CD4-positive, alpha-beta T cell treated with Interleukin-1 beta for 1 hour (primary cell): ENCODE data around the gene YPEL5.

Experiments used
- DNase-seq, 2 donors: peaks; one replicate each; pipeline ENCODE4 v3.0.0-alpha.2; 2020 to 2022

Gene YPEL5

DNA sequence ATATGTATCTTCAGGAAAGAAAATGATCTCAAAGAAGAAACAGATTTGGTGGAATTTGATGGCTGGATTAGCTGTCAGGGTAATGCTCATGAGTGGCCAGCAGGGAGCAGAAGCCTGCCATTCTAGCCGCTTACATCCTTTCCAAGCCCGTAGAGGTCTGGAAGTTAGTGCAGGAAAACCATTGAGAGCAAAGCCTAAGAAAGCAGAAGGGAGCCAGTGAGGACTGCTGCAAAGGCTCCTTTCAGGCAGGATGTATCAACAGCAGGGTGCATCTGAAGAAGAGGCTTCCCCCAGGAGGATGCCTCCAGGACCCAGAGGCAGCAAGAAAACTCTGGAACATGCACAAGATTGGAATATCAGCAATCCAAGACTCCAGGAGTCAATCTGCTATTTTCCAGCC lies 61.6 kb downstream of the YPEL5 start:
- DNase-seq = peak; percentile 46 to 54

DNA sequence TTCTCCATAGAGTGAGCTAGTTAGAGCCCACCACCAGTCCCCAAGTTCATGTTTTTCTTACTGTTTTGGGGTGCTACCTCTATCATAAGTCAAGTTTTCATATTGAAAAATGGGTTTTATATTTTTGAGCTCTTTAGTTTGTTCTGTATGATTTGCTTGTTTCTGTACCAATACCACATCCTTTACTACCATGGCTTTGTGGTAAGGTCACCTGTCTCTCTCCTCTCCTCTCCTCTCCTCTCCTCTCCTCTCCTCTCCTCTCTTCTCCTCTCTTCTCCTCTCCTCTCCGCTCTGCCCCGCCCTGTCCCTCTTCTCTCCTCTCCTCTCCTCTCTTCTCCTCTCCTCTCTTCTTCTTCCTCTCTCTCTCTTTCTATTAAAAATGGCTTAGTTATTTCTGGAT lies 62.4 kb downstream of the YPEL5 start:
- no peak for DNase-seq
